Measurements from ENCODE around the gene FHL2. TPM values are rescaled to one million over a fixed set of nuclear protein-coding genes. Genes with fewer than 3 reads are reported as not detected.

The FHL2 gene
- total RNA-seq, 1 experiment from 2014 or later: 109 TPM

- Histone ChIP-seq H3F3A (ENCODE audit: insufficient read depth, low read depth) (peaks cover 45% of the 10 kb centered on the region), H3K27me3 (ENCODE audit: insufficient read depth, low read depth) (no peaks in the 10 kb centered on the region), H3K79me2 (ENCODE audit: low read depth) (0 out of 2 replicates have a peak, but pooled peaks cover 4% of the 10 kb centered on the region), H3K9me2 (ENCODE audit: insufficient read depth) (no peaks in the 10 kb centered on the region), H3K4me2 (0 out of 2 replicates have a peak overlapping the region, but pooled peaks have one; percentile 84), H2AFZ (no peak overlapping the region), H3K36me3 (ENCODE audit: low read depth) (no peaks in the 10 kb centered on the region), H3K27ac (peak overlapping the region; percentile 96), H4K20me1 (ENCODE audit: insufficient read depth) (no peaks in the 10 kb centered on the region), H3K4me3 (no peak overlapping the region), H3K9me3 (ENCODE audit: insufficient read depth, low read depth) (no peaks in the 10 kb centered on the region), H3K4me1 (replicated peaks; ENCODE audit: insufficient read depth) (peaks cover 55% of the 10 kb centered on the region)
- POLR2A ChIA-PET (ENCODE audit: unreplicated experiment): interaction anchor here (0.6 kb wide), 1 partner anchor 50 kb away, joined by 9 read pairs; no protein-coding TSS in a partner anchor
- CTCF ChIA-PET: interaction anchor here (0.6 kb wide), 1 partner anchor 115 kb away, joined by 4 read pairs; no protein-coding TSS in a partner anchor
- BruUV-seq (replicated peaks): no TSS peak
- no peak for DNase-seq
- intact Hi-C loops (cut with micrococcal nuclease; ENCODE audit: unreplicated experiment): no loop called here
- no peak for TF ChIP-seq EZH2 (IDR thresholded peaks at IDR 0.05; ENCODE audit: low read depth)
- TF ChIP-seq, protein P1, sequence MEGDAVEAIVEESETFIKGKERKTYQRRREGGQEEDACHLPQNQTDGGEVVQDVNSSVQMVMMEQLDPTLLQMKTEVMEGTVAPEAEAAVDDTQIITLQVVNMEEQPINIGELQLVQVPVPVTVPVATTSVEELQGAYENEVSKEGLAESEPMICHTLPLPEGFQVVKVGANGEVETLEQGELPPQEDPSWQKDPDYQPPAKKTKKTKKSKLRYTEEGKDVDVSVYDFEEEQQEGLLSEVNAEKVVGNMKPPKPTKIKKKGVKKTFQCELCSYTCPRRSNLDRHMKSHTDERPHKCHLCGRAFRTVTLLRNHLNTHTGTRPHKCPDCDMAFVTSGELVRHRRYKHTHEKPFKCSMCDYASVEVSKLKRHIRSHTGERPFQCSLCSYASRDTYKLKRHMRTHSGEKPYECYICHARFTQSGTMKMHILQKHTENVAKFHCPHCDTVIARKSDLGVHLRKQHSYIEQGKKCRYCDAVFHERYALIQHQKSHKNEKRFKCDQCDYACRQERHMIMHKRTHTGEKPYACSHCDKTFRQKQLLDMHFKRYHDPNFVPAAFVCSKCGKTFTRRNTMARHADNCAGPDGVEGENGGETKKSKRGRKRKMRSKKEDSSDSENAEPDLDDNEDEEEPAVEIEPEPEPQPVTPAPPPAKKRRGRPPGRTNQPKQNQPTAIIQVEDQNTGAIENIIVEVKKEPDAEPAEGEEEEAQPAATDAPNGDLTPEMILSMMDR (conservative IDR thresholded peaks at IDR 0.05): no peak
Measured at GRCh38 chr2:105406221-105406620, 7.4 kb upstream of the FHL2 start.

DNA sequence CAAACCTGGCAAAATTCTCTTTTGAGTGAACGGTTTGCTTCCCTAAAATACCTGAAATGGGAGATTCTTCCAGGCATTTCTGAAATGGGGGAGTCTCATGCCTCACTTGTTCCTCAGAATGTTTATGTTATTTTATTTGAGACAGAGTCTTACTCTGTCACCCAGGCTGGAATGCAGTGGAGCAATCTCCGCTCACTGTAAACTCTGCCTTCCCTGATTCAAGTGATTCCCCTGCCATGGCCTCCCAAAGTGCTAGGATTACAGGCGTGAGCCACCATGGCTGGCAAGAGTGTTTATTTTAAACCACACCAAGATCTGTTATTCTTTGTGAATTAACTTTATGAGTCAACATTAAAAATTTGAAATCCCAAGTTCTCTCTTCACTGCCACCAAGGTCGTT lies 6.4 kb upstream of the FHL2 start:
- CTCF ChIA-PET: interaction anchor here (0.6 kb wide), 1 partner anchor 116 kb away, joined by 4 read pairs; no protein-coding TSS in a partner anchor
- Histone ChIP-seq H3K4me3 (peak overlapping the region; percentile 20; the same call in 1 of the 2 replicates), H3K79me2 (ENCODE audit: low read depth) (0 out of 2 replicates have a peak, but pooled peaks cover 10% of the 10 kb centered on the region), H3F3A (ENCODE audit: insufficient read depth, low read depth) (peaks cover 49% of the 10 kb centered on the region), H3K36me3 (ENCODE audit: low read depth) (no peaks in the 10 kb centered on the region), H4K20me1 (ENCODE audit: insufficient read depth) (no peaks in the 10 kb centered on the region), H3K27ac (peak overlapping the region; percentile 96), H3K9me2 (ENCODE audit: insufficient read depth) (no peaks in the 10 kb centered on the region), H3K27me3 (ENCODE audit: insufficient read depth, low read depth) (no peaks in the 10 kb centered on the region), H3K4me2 (peak overlapping the region; percentile 84), H3K9me3 (ENCODE audit: insufficient read depth, low read depth) (no peaks in the 10 kb centered on the region), H2AFZ (no peak overlapping the region; the same call in 1 of the 2 replicates), H3K4me1 (replicated peaks; ENCODE audit: insufficient read depth) (peaks cover 64% of the 10 kb centered on the region)
- intact Hi-C loops (cut with micrococcal nuclease; ENCODE audit: unreplicated experiment): loop anchor here (2.0 kb wide), 1 partner anchor 114 kb away; no protein-coding TSS in a partner anchor
- BruUV-seq (replicated peaks): no TSS peak
- DNase-seq: peak in 1 of 2 experiments; percentile 83
- POLR2A ChIA-PET (ENCODE audit: unreplicated experiment): interaction anchor here (0.6 kb wide), 1 partner anchor 51 kb away, joined by 9 read pairs; no protein-coding TSS in a partner anchor
- TF ChIP-seq EZH2 (IDR thresholded peaks at IDR 0.05; ENCODE audit: low read depth): no peak
- TF ChIP-seq, protein P1 (conservative IDR thresholded peaks at IDR 0.05): no peak

DNA sequence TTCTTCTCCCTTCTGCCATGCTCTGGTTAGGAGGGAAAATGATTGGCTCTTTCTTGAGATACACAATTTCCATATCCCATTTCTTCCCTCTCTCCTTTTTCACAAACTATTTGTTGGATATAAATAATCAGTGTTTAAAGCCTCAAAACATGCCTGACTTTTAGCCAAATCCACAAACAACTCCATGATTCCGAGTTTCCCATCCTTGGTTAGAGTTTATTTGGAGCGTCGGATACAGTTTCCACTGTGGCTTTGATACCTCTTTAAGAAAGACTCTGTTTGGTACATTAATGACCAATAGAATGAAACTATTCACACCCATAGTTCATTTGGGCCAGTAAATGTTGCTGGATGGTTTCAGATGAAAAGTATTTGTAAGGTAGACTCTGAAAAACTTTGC lies 5.9 kb upstream of the FHL2 start:
- H3K27me3 ChIP-seq (ENCODE audit: insufficient read depth, low read depth): no peaks in the 10 kb centered on the region
- peak overlapping the region; percentile 20; the same call in 1 of the 2 replicates for H3K4me3 ChIP-seq
- H4K20me1 ChIP-seq (ENCODE audit: insufficient read depth): no peaks in the 10 kb centered on the region
- no peak for TF ChIP-seq EZH2 (IDR thresholded peaks at IDR 0.05; ENCODE audit: low read depth)
- TF ChIP-seq, protein P1 (conservative IDR thresholded peaks at IDR 0.05): no peak
- H3K9me2 ChIP-seq (ENCODE audit: insufficient read depth): no peaks in the 10 kb centered on the region
- BruUV-seq (replicated peaks): TSS peak; percentile 24
- POLR2A ChIA-PET (ENCODE audit: unreplicated experiment): interaction anchor here (0.6 to 1.3 kb wide), 7 partner anchors 10 to 113 kb away, joined by 3 to 13 read pairs (median 8); no protein-coding TSS in a partner anchor
- CTCF ChIA-PET: interaction anchor here (0.6 to 1.2 kb wide), 2 partner anchors 13 to 53 kb away, joined by 3 to 4 read pairs; no protein-coding TSS in a partner anchor
- no peaks in the 10 kb centered on the region for H3K9me3 ChIP-seq (ENCODE audit: insufficient read depth, low read depth)
- H3K79me2 ChIP-seq (ENCODE audit: low read depth): 0 out of 2 replicates have a peak, but pooled peaks cover 13% of the 10 kb centered on the region
- peak overlapping the region; percentile 84 for H3K4me2 ChIP-seq
- H2AFZ ChIP-seq: no peak overlapping the region; the same call in 1 of the 2 replicates
- peaks cover 70% of the 10 kb centered on the region for H3K4me1 ChIP-seq (replicated peaks; ENCODE audit: insufficient read depth)
- H3K27ac ChIP-seq: peak overlapping the region; percentile 96
- peaks cover 52% of the 10 kb centered on the region for H3F3A ChIP-seq (ENCODE audit: insufficient read depth, low read depth)
- no peak for DNase-seq
- intact Hi-C loops (cut with micrococcal nuclease; ENCODE audit: unreplicated experiment): loop anchor here (1.0 to 5.0 kb wide), 4 partner anchors 8 to 114 kb away; no protein-coding TSS in a partner anchor
- no peaks in the 10 kb centered on the region for H3K36me3 ChIP-seq (ENCODE audit: low read depth)
